ENCODE results near the gene COQ10A.

The COQ10A gene

GRCh38 chr12:56317675-56318074 lies 50.9 kb downstream of the COQ10A start:
- no peak for DNase-seq
